Mammary epithelial cell (primary cell): Measurements from ENCODE around the gene RHOA.

ENCODE experiments used
- EZH2 ChIP-seq: IDR thresholded peaks from 2 replicates; pipeline ENCODE4 v1.6.1; 2012; ENCODE audit warnings: low read length, inconsistent platforms, borderline replicate concordance
- TF ChIP-seq, protein P1 (sequence below), 2 donors: IDR thresholded peaks in 1 of 2; conservative IDR thresholded peaks in 1 of 2; 2 replicates each; pipeline ENCODE4 v1.5.1; 2011 to 2012; ENCODE audit warnings: inconsistent platforms in 2 of 2, low read length in 2 of 2, mild to moderate bottlenecking in 2 of 2, control low read depth in 1 of 2, low read depth in 1 of 2; ENCODE audit not compliant: insufficient read depth in 1 of 2; ENCODE audit errors: extremely low read depth in 1 of 2

GRCh38 chr3:49403891-49404290, 7.9 kb downstream of the RHOA start:
- TF ChIP-seq, protein P1, sequence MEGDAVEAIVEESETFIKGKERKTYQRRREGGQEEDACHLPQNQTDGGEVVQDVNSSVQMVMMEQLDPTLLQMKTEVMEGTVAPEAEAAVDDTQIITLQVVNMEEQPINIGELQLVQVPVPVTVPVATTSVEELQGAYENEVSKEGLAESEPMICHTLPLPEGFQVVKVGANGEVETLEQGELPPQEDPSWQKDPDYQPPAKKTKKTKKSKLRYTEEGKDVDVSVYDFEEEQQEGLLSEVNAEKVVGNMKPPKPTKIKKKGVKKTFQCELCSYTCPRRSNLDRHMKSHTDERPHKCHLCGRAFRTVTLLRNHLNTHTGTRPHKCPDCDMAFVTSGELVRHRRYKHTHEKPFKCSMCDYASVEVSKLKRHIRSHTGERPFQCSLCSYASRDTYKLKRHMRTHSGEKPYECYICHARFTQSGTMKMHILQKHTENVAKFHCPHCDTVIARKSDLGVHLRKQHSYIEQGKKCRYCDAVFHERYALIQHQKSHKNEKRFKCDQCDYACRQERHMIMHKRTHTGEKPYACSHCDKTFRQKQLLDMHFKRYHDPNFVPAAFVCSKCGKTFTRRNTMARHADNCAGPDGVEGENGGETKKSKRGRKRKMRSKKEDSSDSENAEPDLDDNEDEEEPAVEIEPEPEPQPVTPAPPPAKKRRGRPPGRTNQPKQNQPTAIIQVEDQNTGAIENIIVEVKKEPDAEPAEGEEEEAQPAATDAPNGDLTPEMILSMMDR (conservative IDR thresholded peaks at IDR 0.05 in 1 of 2, IDR thresholded peaks at IDR 0.05 in 1 of 2; ENCODE audit: extremely low read depth in 1 of 2, insufficient read depth in 1 of 2, low read depth in 1 of 2, low read length in 2 of 2), result no peak
- TF ChIP-seq EZH2, result no peak
